DOHH2 (cell line): Measurements from ENCODE around the gene SLC12A2.

ENCODE experiments used
- EZH2phosphoT487 ChIP-seq: fragments of 200-600 bp; sonication (generic); IDR thresholded peaks from 2 replicates; pipeline ENCODE4 v1.6.1; 2017; ENCODE audit warnings: borderline replicate concordance, mild to moderate bottlenecking, antibody characterized with exemption, low read length, moderate library complexity, mixed read lengths
- TF ChIP-seq, protein P1 (sequence below): fragments of 200-600 bp; sonication (generic); IDR thresholded peaks from one replicate; pipeline ENCODE4 v1.5.1; 2014; ENCODE audit warnings: antibody characterized with exemption, mild to moderate bottlenecking, low read depth, low read length; ENCODE audit not compliant: poor library complexity, severe bottlenecking

GRCh38 chr5:128083811-128084227 lies 253 bp downstream of the SLC12A2 start:
- TF ChIP-seq, protein P1, sequence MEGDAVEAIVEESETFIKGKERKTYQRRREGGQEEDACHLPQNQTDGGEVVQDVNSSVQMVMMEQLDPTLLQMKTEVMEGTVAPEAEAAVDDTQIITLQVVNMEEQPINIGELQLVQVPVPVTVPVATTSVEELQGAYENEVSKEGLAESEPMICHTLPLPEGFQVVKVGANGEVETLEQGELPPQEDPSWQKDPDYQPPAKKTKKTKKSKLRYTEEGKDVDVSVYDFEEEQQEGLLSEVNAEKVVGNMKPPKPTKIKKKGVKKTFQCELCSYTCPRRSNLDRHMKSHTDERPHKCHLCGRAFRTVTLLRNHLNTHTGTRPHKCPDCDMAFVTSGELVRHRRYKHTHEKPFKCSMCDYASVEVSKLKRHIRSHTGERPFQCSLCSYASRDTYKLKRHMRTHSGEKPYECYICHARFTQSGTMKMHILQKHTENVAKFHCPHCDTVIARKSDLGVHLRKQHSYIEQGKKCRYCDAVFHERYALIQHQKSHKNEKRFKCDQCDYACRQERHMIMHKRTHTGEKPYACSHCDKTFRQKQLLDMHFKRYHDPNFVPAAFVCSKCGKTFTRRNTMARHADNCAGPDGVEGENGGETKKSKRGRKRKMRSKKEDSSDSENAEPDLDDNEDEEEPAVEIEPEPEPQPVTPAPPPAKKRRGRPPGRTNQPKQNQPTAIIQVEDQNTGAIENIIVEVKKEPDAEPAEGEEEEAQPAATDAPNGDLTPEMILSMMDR, result peak; percentile 40
- no peak for TF ChIP-seq EZH2phosphoT487
